ENCODE measurements around the gene SAT1. TPM values are rescaled to one million over a fixed set of nuclear protein-coding genes. Genes with fewer than 3 reads are reported as not detected.

SAT1 gene
- total RNA-seq, 1 donor from 2014 or later, result 1,762 TPM

- H3K27me3 ChIP-seq (ENCODE audit: control insufficient read depth, insufficient read depth, low read length), result no peaks in the 10 kb centered on the region
- H3K36me3 ChIP-seq (ENCODE audit: control insufficient read depth, insufficient read depth, low read length), result no peaks in the 10 kb centered on the region
- H3K4me3 ChIP-seq (ENCODE audit: low read depth, low read length), result no peak overlapping the region
- no peak for FAIRE-seq
- TF ChIP-seq CTCF (IDR thresholded peaks at IDR 0.05; ENCODE audit: insufficient read depth, low read length, severe bottlenecking), result no peak
- no peak for DNase-seq (ENCODE audit: low read depth)
These were observed 38.9 kb downstream of the SAT1 start for GRCh38 chrX:23821847-23822246.

- DNase-seq (ENCODE audit: low read depth) (no peak), FAIRE-seq (no peak)
- H3K36me3 ChIP-seq (ENCODE audit: control insufficient read depth, insufficient read depth, low read length), result no peaks in the 10 kb centered on the region
- H3K4me3 ChIP-seq (ENCODE audit: low read depth, low read length), result no peak overlapping the region
- no peak for TF ChIP-seq CTCF (IDR thresholded peaks at IDR 0.05; ENCODE audit: insufficient read depth, low read length, severe bottlenecking)
- H3K27me3 ChIP-seq (ENCODE audit: control insufficient read depth, insufficient read depth, low read length), result no peaks in the 10 kb centered on the region
These were observed 39.4 kb downstream of the SAT1 start for GRCh38 chrX:23822397-23822796.

GRCh38 chrX:23822841-23823240, 39.9 kb downstream of the SAT1 start:
- Histone ChIP-seq H3K27me3 (ENCODE audit: control insufficient read depth, insufficient read depth, low read length) (no peaks in the 10 kb centered on the region), H3K4me3 (ENCODE audit: low read depth, low read length) (no peak overlapping the region), H3K36me3 (ENCODE audit: control insufficient read depth, insufficient read depth, low read length) (no peaks in the 10 kb centered on the region)
- FAIRE-seq (no peak), DNase-seq (ENCODE audit: low read depth) (no peak)
- TF ChIP-seq CTCF (IDR thresholded peaks at IDR 0.05; ENCODE audit: insufficient read depth, low read length, severe bottlenecking), result no peak

GRCh38 chrX:23825675-23826074, 42.7 kb downstream of the SAT1 start:
- FAIRE-seq (no peak), DNase-seq (ENCODE audit: low read depth) (no peak)
- H3K4me3 ChIP-seq (ENCODE audit: low read depth, low read length), result no peak overlapping the region
- TF ChIP-seq CTCF (IDR thresholded peaks at IDR 0.05; ENCODE audit: insufficient read depth, low read length, severe bottlenecking), result no peak
- H3K36me3 ChIP-seq (ENCODE audit: control insufficient read depth, insufficient read depth, low read length), result no peaks in the 10 kb centered on the region
- H3K27me3 ChIP-seq (ENCODE audit: control insufficient read depth, insufficient read depth, low read length), result no peaks in the 10 kb centered on the region

GRCh38 chrX:23826216-23826615, 43.2 kb downstream of the SAT1 start:
- peak; percentile 52 for FAIRE-seq
- Histone ChIP-seq H3K36me3 (ENCODE audit: control insufficient read depth, insufficient read depth, low read length) (no peaks in the 10 kb centered on the region), H3K4me3 (ENCODE audit: low read depth, low read length) (no peak overlapping the region), H3K27me3 (ENCODE audit: control insufficient read depth, insufficient read depth, low read length) (no peaks in the 10 kb centered on the region)
- TF ChIP-seq CTCF (IDR thresholded peaks at IDR 0.05; ENCODE audit: insufficient read depth, low read length, severe bottlenecking), result no peak
- peak; percentile 39 for DNase-seq (ENCODE audit: low read depth)

GRCh38 chrX:23826653-23827052, 43.7 kb downstream of the SAT1 start:
- no peak for TF ChIP-seq CTCF (IDR thresholded peaks at IDR 0.05; ENCODE audit: insufficient read depth, low read length, severe bottlenecking)
- FAIRE-seq (no peak), DNase-seq (ENCODE audit: low read depth) (no peak)
- no peak overlapping the region for H3K4me3 ChIP-seq (ENCODE audit: low read depth, low read length)
- H3K27me3 ChIP-seq (ENCODE audit: control insufficient read depth, insufficient read depth, low read length), result no peaks in the 10 kb centered on the region
- no peaks in the 10 kb centered on the region for H3K36me3 ChIP-seq (ENCODE audit: control insufficient read depth, insufficient read depth, low read length)

Measured in bronchial epithelial cell (primary cell).